ENCODE data around the gene IL1R2. TPM values are rescaled to one million over a fixed set of nuclear protein-coding genes. Genes with fewer than 3 reads are reported as not detected.

Gene IL1R2
- total and polyA plus RNA-seq, 2 of the 13 experiments (the other 11 are each of a cell fraction or from before 2014, with no cell fraction given) = 3.6 to 7.3 TPM

- TF ChIP-seq, protein P1, sequence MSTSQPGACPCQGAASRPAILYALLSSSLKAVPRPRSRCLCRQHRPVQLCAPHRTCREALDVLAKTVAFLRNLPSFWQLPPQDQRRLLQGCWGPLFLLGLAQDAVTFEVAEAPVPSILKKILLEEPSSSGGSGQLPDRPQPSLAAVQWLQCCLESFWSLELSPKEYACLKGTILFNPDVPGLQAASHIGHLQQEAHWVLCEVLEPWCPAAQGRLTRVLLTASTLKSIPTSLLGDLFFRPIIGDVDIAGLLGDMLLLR (CRISPR knock-in tag; IDR thresholded peaks at IDR 0.05) = no peak
- TF ChIP-seq ZNF367 (CRISPR knock-in tag; IDR thresholded peaks at IDR 0.05; ENCODE audit: borderline replicate concordance) = no peak
- TF ChIP-seq HDAC1 (CRISPR knock-in tag; IDR thresholded peaks at IDR 0.05) = 0 out of 2 replicates have a peak, but pooled peaks have one; percentile 17
- TF ChIP-seq HMGA1 (CRISPR knock-in tag; conservative IDR thresholded peaks at IDR 0.05) = no peak
- TF ChIP-seq GATA4 (IDR thresholded peaks at IDR 0.05; ENCODE audit: borderline replicate concordance, low read depth) = 0 out of 2 replicates have a peak, but pooled peaks have one; percentile 12
- TF ChIP-seq TRIM24 (CRISPR knock-in tag; IDR thresholded peaks at IDR 0.05) = no peak; the same call in 1 of the 2 replicates
- TF ChIP-seq ZNF10 (CRISPR knock-in tag; IDR thresholded peaks at IDR 0.05; ENCODE audit: borderline replicate concordance, low read depth) = no peak
- TF ChIP-seq ZNF296 (CRISPR knock-in tag; conservative IDR thresholded peaks at IDR 0.05) = no peak
- TF ChIP-seq ZNF772 (CRISPR knock-in tag; IDR thresholded peaks at IDR 0.05) = no peak
- TF ChIP-seq ZNF30 (CRISPR knock-in tag; IDR thresholded peaks at IDR 0.05) = no peak
- peak in 1 of 2 experiments; percentile 26; a peak in 1 of 4 replicates for TF ChIP-seq KLF16 (CRISPR knock-in tag; IDR thresholded peaks at IDR 0.05)
- no peak for TF ChIP-seq MYNN (CRISPR knock-in tag; IDR thresholded peaks at IDR 0.05; ENCODE audit: low read depth)
- TF ChIP-seq KDM6A (CRISPR knock-in tag; IDR thresholded peaks at IDR 0.05; ENCODE audit: low read depth) = peak; percentile 63
- TF ChIP-seq NFYC (CRISPR knock-in tag; IDR thresholded peaks at IDR 0.05) = no peak
- TF ChIP-seq, protein P2, sequence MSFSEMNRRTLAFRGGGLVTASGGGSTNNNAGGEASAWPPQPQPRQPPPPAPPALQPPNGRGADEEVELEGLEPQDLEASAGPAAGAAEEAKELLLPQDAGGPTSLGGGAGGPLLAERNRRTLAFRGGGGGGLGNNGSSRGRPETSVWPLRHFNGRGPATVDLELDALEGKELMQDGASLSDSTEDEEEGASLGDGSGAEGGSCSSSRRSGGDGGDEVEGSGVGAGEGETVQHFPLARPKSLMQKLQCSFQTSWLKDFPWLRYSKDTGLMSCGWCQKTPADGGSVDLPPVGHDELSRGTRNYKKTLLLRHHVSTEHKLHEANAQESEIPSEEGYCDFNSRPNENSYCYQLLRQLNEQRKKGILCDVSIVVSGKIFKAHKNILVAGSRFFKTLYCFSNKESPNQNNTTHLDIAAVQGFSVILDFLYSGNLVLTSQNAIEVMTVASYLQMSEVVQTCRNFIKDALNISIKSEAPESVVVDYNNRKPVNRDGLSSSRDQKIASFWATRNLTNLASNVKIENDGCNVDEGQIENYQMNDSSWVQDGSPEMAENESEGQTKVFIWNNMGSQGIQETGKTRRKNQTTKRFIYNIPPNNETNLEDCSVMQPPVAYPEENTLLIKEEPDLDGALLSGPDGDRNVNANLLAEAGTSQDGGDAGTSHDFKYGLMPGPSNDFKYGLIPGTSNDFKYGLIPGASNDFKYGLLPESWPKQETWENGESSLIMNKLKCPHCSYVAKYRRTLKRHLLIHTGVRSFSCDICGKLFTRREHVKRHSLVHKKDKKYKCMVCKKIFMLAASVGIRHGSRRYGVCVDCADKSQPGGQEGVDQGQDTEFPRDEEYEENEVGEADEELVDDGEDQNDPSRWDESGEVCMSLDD (CRISPR knock-in tag; IDR thresholded peaks at IDR 0.05; ENCODE audit: borderline replicate concordance) = no peak
- peak; percentile 67; the same call in 1 of the 2 replicates for TF ChIP-seq ZNF589 (CRISPR knock-in tag; conservative IDR thresholded peaks at IDR 0.05)
- no peak for TF ChIP-seq ZNF33A (CRISPR knock-in tag; IDR thresholded peaks at IDR 0.05; ENCODE audit: borderline replicate concordance)
- TF ChIP-seq ARNT (IDR thresholded peaks at IDR 0.05) = no peak
- TF ChIP-seq, protein P3, sequence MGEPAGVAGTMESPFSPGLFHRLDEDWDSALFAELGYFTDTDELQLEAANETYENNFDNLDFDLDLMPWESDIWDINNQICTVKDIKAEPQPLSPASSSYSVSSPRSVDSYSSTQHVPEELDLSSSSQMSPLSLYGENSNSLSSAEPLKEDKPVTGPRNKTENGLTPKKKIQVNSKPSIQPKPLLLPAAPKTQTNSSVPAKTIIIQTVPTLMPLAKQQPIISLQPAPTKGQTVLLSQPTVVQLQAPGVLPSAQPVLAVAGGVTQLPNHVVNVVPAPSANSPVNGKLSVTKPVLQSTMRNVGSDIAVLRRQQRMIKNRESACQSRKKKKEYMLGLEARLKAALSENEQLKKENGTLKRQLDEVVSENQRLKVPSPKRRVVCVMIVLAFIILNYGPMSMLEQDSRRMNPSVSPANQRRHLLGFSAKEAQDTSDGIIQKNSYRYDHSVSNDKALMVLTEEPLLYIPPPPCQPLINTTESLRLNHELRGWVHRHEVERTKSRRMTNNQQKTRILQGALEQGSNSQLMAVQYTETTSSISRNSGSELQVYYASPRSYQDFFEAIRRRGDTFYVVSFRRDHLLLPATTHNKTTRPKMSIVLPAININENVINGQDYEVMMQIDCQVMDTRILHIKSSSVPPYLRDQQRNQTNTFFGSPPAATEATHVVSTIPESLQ (CRISPR knock-in tag; conservative IDR thresholded peaks at IDR 0.05) = no peak
- no peak for TF ChIP-seq ZNF678 (CRISPR knock-in tag; IDR thresholded peaks at IDR 0.05)
- TF ChIP-seq RBM39 (IDR thresholded peaks at IDR 0.05; ENCODE audit: low read depth, low read length, poor library complexity, severe bottlenecking) = no peak
- TF ChIP-seq ZNF746 (CRISPR knock-in tag; IDR thresholded peaks at IDR 0.05) = no peak
- no peak for TF ChIP-seq NCOA1 (CRISPR knock-in tag; IDR thresholded peaks at IDR 0.05)
- TF ChIP-seq ATF4 (CRISPR knock-in tag; IDR thresholded peaks at IDR 0.05) = peak in 1 of 2 experiments; percentile 83; a peak in 2 of 4 replicates
These were observed 73.2 kb downstream of the IL1R2 start (continued) for GRCh38 chr2:102064679-102065674.
